Measurements from ENCODE around the gene MAL. TPM values are rescaled to one million over a fixed set of nuclear protein-coding genes. Genes with fewer than 3 reads are reported as not detected.
A peak's percentile ranks its signal among the peaks of the same experiment; 100 is the strongest.

The MAL gene
- total RNA-seq, 4 donors from 2014 or later = 1.2 TPM; not detected in 3

DNA sequence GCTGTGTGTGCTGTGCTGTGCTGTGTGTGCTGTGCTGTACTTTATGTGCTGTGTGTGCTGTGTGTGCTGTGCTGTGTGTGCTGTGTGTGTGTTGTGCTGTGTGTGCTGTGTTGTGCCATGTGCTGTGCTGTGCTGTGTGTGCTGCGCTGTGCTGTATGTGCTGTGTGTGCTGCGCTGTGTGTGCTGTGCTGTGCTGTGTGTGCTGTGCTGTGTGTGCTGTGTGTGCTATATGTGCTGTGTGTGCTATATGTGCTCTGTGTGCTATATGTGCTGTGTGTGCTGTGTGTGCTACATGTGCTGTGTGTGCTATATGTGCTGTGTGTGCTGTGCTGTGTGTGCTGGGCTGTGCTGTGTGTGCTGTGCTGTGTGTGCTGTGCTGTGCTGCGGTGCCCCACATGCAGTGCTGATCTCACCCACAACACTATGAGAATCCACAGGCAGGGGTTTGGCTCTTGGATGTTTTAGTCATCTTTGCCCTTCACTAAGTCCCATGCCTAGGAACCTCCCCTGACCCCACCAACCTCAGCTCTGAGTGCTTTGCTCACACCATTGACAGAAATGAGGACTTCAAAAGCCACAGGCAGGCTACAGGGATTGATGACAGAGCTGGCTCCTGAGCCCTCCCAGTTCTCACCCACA, 30.5 kb upstream of the MAL start:
- Histone ChIP-seq H3K27me3 (no peaks in the 10 kb centered on the region), H3K9me3 (no peaks in the 10 kb centered on the region), H3K4me3 (no peak overlapping the region), H3K4me1 (no peaks in the 10 kb centered on the region), H3K36me3 (no peaks in the 10 kb centered on the region), H3K27ac (no peak overlapping the region)
- TF ChIP-seq, protein P1, sequence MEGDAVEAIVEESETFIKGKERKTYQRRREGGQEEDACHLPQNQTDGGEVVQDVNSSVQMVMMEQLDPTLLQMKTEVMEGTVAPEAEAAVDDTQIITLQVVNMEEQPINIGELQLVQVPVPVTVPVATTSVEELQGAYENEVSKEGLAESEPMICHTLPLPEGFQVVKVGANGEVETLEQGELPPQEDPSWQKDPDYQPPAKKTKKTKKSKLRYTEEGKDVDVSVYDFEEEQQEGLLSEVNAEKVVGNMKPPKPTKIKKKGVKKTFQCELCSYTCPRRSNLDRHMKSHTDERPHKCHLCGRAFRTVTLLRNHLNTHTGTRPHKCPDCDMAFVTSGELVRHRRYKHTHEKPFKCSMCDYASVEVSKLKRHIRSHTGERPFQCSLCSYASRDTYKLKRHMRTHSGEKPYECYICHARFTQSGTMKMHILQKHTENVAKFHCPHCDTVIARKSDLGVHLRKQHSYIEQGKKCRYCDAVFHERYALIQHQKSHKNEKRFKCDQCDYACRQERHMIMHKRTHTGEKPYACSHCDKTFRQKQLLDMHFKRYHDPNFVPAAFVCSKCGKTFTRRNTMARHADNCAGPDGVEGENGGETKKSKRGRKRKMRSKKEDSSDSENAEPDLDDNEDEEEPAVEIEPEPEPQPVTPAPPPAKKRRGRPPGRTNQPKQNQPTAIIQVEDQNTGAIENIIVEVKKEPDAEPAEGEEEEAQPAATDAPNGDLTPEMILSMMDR (IDR thresholded peaks at IDR 0.05) = no peak
- TF ChIP-seq POLR2A (IDR thresholded peaks at IDR 0.05) = no peak
- DNase-seq = peak in 1 of 3 donors; percentile 23

DNA sequence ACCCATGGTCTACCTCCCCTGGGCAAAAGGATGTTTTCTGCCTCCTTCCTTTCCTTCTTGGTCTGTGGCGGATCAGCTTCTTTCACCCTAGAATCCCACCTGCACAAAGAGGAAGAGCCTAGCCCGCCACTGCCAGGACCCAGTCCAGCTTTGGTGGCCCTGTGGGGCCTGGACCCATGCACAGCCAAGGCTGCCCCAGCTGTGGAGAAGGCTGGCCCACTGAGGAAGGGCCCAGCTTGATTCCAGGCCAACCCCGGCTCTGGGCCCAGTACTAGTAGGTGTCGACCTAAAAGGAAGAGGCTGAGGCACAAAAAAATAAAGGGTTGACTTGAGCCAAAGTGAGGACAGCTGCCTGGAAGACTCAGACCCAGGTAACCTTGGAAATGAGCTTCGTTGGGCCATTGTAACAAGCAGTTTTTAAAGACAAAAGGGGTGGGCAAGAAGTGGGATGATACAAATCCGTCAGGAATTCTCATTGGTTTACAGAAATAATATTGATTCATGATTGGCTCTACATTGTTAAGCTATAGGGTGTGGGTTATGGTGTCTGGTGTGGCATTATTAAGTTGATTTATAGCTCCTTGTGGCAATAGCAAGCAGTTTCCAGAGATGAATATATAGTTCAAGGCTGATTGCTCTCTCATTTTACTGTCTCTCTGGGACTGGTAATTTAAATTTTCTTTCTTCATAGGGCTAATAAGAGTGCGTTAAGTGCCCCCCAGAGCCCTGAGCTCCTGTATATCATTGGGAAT, 29.8 kb upstream of the MAL start:
- peak in 2 of 3 donors; percentile 22 to 28 for DNase-seq
- TF ChIP-seq POLR2A (IDR thresholded peaks at IDR 0.05) = no peak
- TF ChIP-seq, protein P1 (IDR thresholded peaks at IDR 0.05) = no peak
- no peaks in the 10 kb centered on the region for H3K4me1 ChIP-seq
- H3K27ac ChIP-seq = no peak overlapping the region
- no peak overlapping the region for H3K4me3 ChIP-seq
- H3K27me3 ChIP-seq = no peaks in the 10 kb centered on the region
- H3K9me3 ChIP-seq = no peaks in the 10 kb centered on the region
- H3K36me3 ChIP-seq = no peaks in the 10 kb centered on the region

DNA sequence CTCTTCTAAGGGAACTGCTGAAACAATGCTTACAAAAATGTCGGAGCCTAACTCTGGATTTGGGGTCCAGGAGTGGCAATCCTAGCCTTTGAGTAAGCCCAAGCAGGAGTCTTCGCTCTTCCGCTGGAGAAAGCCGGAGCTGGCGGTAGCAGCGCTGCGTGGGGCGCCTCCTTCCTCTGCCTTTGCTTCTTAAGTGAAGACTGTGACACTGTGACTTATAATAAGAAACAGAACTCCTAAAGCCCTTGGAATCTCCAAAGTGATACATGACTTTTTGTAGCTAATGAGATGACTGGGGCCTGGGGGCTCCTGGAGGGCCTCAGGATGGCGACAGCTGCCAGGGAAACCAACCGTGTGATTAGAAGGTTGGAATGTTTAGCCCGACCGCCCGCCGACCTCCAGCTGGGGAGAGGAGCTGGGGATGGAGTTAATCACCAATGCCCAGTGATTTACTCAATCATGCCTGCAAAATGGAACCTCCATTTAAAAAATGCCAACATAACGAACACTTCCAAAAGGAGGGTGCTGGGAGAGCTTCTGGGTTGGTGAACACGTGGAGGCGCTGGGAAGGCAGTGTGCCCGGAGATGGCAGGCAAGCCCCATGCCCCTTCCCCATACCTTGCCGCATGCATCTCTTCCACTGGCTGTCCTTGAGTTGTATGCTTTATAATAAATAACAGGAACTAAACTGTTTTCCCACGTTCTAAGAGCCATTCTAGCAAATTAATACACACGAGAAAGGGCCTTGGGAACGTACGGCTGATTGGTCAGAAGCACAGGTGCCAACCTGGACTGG, 29.0 kb upstream of the MAL start:
- Histone ChIP-seq H3K27ac (no peak overlapping the region), H3K9me3 (no peaks in the 10 kb centered on the region), H3K4me3 (no peak overlapping the region), H3K27me3 (no peaks in the 10 kb centered on the region), H3K4me1 (no peaks in the 10 kb centered on the region), H3K36me3 (no peaks in the 10 kb centered on the region)
- TF ChIP-seq POLR2A (IDR thresholded peaks at IDR 0.05) = no peak
- TF ChIP-seq, protein P1 (IDR thresholded peaks at IDR 0.05) = no peak
- DNase-seq = peak in 2 of 3 donors; percentile 7 to 11

DNA sequence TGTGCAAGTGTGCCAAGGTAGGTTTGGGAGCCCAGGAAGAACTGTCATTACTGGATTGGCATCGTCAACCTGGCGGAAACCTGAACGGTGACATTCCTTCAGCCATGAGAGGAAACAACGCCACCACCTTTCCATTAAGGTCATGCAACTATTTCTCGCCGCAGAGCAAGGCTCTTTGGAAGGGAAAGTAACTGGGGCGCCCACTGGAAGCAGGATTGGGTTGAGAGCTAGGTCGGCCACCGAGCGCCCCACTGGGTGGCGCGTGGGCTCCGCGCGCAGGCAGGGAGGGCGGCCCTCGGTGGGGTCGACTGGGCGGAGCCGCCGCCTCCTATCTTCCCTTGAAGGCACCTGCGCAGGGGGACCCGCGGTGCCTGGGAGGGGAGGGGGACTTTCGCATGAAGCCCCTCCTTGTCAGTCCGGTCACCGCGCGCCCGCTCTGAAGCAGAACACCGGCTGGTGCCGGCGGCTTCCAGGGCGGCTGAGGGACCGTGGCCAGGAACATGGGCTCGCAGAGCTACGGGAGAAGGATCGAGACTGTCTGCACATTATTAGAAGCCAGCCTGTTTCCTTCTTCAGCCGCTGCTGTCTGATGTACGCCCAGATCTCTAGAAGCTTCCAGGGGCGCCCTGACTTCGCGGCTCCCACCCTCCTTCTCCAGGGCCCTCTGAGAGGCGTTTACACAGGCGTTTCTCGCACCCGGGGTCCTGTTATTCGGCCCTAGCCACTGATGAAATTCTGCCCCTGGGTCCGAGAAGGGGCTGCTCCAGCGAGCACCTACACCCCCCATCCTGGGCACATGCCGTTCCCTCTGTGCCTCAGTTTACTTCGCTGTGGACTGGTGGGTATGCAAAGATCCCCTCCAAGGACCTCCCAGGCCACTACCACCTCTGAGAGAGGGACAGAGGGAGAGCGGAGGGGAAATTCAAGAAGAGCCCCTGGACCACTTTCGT, 27.3 kb upstream of the MAL start:
- H3K4me1 ChIP-seq = no peaks in the 10 kb centered on the region
- H3K27me3 ChIP-seq = no peaks in the 10 kb centered on the region
- DNase-seq = peak in 2 of 3 donors; percentile 26 to 29
- H3K9me3 ChIP-seq = no peaks in the 10 kb centered on the region
- TF ChIP-seq, protein P1 (IDR thresholded peaks at IDR 0.05) = no peak
- no peak for TF ChIP-seq POLR2A (IDR thresholded peaks at IDR 0.05)
- H3K4me3 ChIP-seq = no peak overlapping the region
- H3K36me3 ChIP-seq = no peaks in the 10 kb centered on the region
- no peak overlapping the region for H3K27ac ChIP-seq

DNA sequence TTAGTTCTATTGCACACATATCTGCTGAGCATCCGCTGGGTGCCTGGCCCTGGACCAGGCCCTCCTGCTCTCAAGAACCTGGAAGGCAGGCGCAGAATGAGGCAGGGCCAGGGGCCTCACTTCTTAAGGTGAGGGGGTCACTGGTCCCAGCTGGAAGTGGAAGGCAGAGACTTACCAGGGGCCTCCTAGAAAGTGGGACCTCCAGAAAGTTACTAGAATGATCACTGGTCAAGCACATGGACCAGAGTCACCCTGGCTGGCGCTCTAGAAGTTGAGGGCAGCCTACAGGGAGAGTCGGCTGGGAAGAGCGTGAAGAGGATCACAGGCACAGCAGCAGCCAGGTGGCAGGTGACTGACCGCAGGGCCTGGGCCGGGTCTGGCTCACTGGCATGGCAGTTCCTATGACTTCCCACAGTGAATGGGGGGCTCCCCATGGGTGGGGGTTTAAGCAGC, 26.1 kb upstream of the MAL start:
- TF ChIP-seq, protein P1 (IDR thresholded peaks at IDR 0.05) = no peak
- TF ChIP-seq POLR2A (IDR thresholded peaks at IDR 0.05) = no peak
- Histone ChIP-seq H3K4me1 (no peaks in the 10 kb centered on the region), H3K4me3 (no peak overlapping the region), H3K36me3 (no peaks in the 10 kb centered on the region), H3K27me3 (no peaks in the 10 kb centered on the region), H3K9me3 (no peaks in the 10 kb centered on the region), H3K27ac (no peak overlapping the region)
- DNase-seq = peak in 2 of 3 donors; percentile 27 to 31

Data from Peyer's patch (tissue), 4 donors.